ENCODE results near the gene DRD4.

DNA sequence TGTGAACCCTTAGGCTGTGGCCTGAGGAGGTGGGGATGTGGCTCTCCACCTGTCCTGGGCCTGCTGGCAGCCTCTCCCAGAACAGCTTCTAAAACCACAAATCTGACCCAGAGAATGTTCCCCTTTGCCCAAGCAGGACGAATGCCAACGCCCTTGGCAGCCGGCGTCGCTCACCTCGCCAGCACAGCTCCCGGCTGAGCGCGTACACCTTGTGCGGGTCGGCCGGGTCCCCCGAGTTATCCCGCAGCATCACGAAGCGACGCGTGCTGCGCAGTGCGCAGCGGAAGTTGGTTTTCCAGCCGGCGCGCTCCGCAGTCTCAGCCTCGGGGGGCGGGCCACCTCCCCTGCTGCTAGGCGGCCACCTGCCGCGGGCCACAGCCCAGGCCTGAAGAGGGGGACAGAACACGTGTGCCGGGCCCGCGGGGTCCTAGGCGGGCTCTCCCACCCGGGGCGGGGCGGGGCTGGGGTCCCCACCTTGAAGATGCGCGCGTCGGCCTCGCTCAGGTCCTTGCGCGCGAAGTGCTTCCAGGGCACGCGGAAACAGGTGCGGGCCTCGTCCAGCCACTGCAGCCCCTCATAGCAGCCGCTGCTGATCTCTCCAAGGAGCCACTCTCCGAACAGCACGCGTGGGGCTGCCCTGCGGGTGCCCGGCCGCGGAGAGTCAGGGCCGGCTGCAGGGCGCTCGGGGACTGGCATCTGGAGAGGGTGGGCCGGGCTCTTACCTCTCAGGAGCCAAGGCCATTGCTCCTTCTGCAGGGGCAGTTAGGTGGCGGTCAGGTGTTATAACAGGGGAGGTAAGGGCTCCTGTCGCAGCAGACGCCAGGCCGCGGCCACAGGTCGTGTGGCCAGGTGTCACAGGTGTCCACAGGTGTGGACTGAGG lies 22.2 kb upstream of the DRD4 start:
- TF ChIP-seq CTCF (conservative IDR thresholded peaks at IDR 0.05; ENCODE audit: low read depth, low read length): no peak
- TF ChIP-seq EZH2 (IDR thresholded peaks at IDR 0.05; ENCODE audit: low read length, unreplicated experiment): no peak
- no peak for TF ChIP-seq EZH2phosphoT487 (IDR thresholded peaks at IDR 0.05; ENCODE audit: borderline replicate concordance, low read length)
